NT2/D1 (cell line): Measurements from ENCODE around the gene ARL6IP4.
"Not testable (repeated sequence)": the region's sequence is repeated elsewhere in the genome, so short reads cannot be mapped to it uniquely, and the experiment has no call there.

ENCODE experiments used
- DNase-seq: peaks from one replicate; pipeline ENCODE4 v3.0.0-alpha.2; 2011; ENCODE audit warnings: low read depth, low spot score
- H3K27me3 ChIP-seq: 2 replicates; pipeline ENCODE4 v1.6.0; 2011; ENCODE audit warnings: mild to moderate bottlenecking; ENCODE audit not compliant: insufficient read length, insufficient read depth
- H3K36me3 ChIP-seq: 2 replicates; pipeline ENCODE4 v1.6.1; 2011; ENCODE audit warnings: mild to moderate bottlenecking, low read length, mixed read lengths; ENCODE audit not compliant: insufficient read depth, insufficient read length
- H3K4me1 ChIP-seq: 2 replicates; pipeline ENCODE4 v1.5.1; 2011; ENCODE audit not compliant: insufficient read depth, insufficient read length
- H3K4me3 ChIP-seq: 2 replicates; pipeline ENCODE4 v1.5.1; 2011; ENCODE audit warnings: low read depth; ENCODE audit not compliant: insufficient read length
- H3K9ac ChIP-seq: 2 replicates; pipeline ENCODE4 v1.6.0; 2011; ENCODE audit warnings: low read depth; ENCODE audit not compliant: insufficient read length
- H3K9me3 ChIP-seq: 2 replicates; pipeline ENCODE4 v1.5.1; 2011; ENCODE audit warnings: mild to moderate bottlenecking, low read length; ENCODE audit not compliant: insufficient read depth
- SUZ12 ChIP-seq: IDR thresholded peaks from 2 replicates; pipeline ENCODE4 v1.6.1; 2011; ENCODE audit not compliant: insufficient read length, insufficient read depth; ENCODE audit errors: extremely low read depth
- YY1 ChIP-seq: IDR thresholded peaks from 2 replicates; pipeline ENCODE4 v1.6.1; 2011; ENCODE audit not compliant: insufficient read length, insufficient read depth
- ZNF274 ChIP-seq: IDR thresholded peaks from 2 replicates; pipeline ENCODE4 v1.6.1; 2011; ENCODE audit warnings: mild to moderate bottlenecking, low read depth, low read length

Gene ARL6IP4

GRCh38 chr12:122980183-122981035 is at the start of gene ARL6IP4:
TSS of gene ARL6IP4 (plus strand) at chr12:122980681. CDS start at chr12:122981140, 459 bp downstream.
- peaks cover 68% of the 10 kb centered on the region for H3K36me3 ChIP-seq
- DNase-seq = peak; percentile 47
- no peak for TF ChIP-seq ZNF274
- TF ChIP-seq YY1 = no peak
- TF ChIP-seq SUZ12 = no peak

GRCh38 chr12:122932207-122932606 is 48.3 kb upstream of the ARL6IP4 start:
- Histone ChIP-seq H3K9me3 (no peaks in the 10 kb centered on the region), H3K9ac (no peak overlapping the region), H3K4me3 (no peak overlapping the region), H3K4me1 (peaks cover 9% of the 10 kb centered on the region), H3K27me3 (no peaks in the 10 kb centered on the region), H3K36me3 (no peaks in the 10 kb centered on the region)
- no peak for DNase-seq
- TF ChIP-seq ZNF274 (no peak), YY1 (no peak), SUZ12 (no peak)

More at GRCh38 chr12:122980183-122981035, at the start of gene ARL6IP4:
- Histone ChIP-seq H3K4me1 (peaks cover 32% of the 10 kb centered on the region), H3K9ac (peak within 1 kb of the TSS; percentile 97), H3K9me3 (no peaks in the 10 kb centered on the region), H3K27me3 (no peaks in the 10 kb centered on the region), H3K4me3 (peak within 1 kb of the TSS; percentile 94)

- H3K9me3 ChIP-seq = no peaks in the 10 kb centered on the region
- H3K36me3 ChIP-seq = peaks cover 7% of the 10 kb centered on the region
- peaks cover 12% of the 10 kb centered on the region for H3K4me1 ChIP-seq
- DNase-seq = no peak
- no peak overlapping the region for H3K4me3 ChIP-seq
- no peak overlapping the region for H3K9ac ChIP-seq
- TF ChIP-seq YY1 (no peak), ZNF274 (no peak), SUZ12 (no peak)
- no peaks in the 10 kb centered on the region for H3K27me3 ChIP-seq
These were observed 45.8 kb upstream of the ARL6IP4 start for GRCh38 chr12:122934722-122935121.

GRCh38 chr12:122935318-122935717 is 45.2 kb upstream of the ARL6IP4 start:
- TF ChIP-seq ZNF274 = no peak
- TF ChIP-seq YY1 = no peak
- no peak for TF ChIP-seq SUZ12

GRCh38 chr12:122937622-122938091 is 42.8 kb upstream of the ARL6IP4 start:
- no peak for DNase-seq
- Histone ChIP-seq H3K9me3 (no peaks in the 10 kb centered on the region), H3K27me3 (no peaks in the 10 kb centered on the region), H3K36me3 (peaks cover 7% of the 10 kb centered on the region), H3K9ac (no peak overlapping the region), H3K4me1 (peaks cover 15% of the 10 kb centered on the region), H3K4me3 (no peak overlapping the region)
- no peak for TF ChIP-seq SUZ12
- no peak for TF ChIP-seq YY1
- no peak for TF ChIP-seq ZNF274

More at GRCh38 chr12:122935318-122935717, 45.2 kb upstream of the ARL6IP4 start:
- peaks cover 7% of the 10 kb centered on the region for H3K36me3 ChIP-seq
- no peaks in the 10 kb centered on the region for H3K27me3 ChIP-seq
- H3K9ac ChIP-seq = peak overlapping the region; percentile 36
- H3K4me3 ChIP-seq = no peak overlapping the region
- no peaks in the 10 kb centered on the region for H3K9me3 ChIP-seq
- H3K4me1 ChIP-seq = peaks cover 9% of the 10 kb centered on the region
- no peak for DNase-seq

- peaks cover 17% of the 10 kb centered on the region for H3K4me1 ChIP-seq
These were observed 41.4 kb upstream of the ARL6IP4 start for GRCh38 chr12:122939125-122939524.

GRCh38 chr12:122941351-122941750 is 39.1 kb upstream of the ARL6IP4 start:
- H3K9me3 ChIP-seq, H3K9ac ChIP-seq, H3K4me3 ChIP-seq, H3K27me3 ChIP-seq, H3K36me3 ChIP-seq, DNase-seq: not testable (repeated sequence)
- H3K4me1 ChIP-seq = peaks cover 20% of the 10 kb centered on the region

More at GRCh38 chr12:122939125-122939524, 41.4 kb upstream of the ARL6IP4 start:
- Histone ChIP-seq H3K4me3 (no peak overlapping the region), H3K27me3 (no peaks in the 10 kb centered on the region), H3K9me3 (no peaks in the 10 kb centered on the region), H3K9ac (no peak overlapping the region), H3K36me3 (peaks cover 7% of the 10 kb centered on the region)
- DNase-seq = no peak
- TF ChIP-seq SUZ12 = no peak
- TF ChIP-seq ZNF274 = no peak
- no peak for TF ChIP-seq YY1

GRCh38 chr12:122942637-122943036 is 37.8 kb upstream of the ARL6IP4 start:
- no peak overlapping the region for H3K9ac ChIP-seq
- no peak for DNase-seq

More at GRCh38 chr12:122942637-122943036, 37.8 kb upstream of the ARL6IP4 start:
- peaks cover 26% of the 10 kb centered on the region for H3K4me1 ChIP-seq
- no peaks in the 10 kb centered on the region for H3K9me3 ChIP-seq
- TF ChIP-seq YY1 (no peak), ZNF274 (no peak), SUZ12 (no peak)
- no peaks in the 10 kb centered on the region for H3K27me3 ChIP-seq
- H3K4me3 ChIP-seq = no peak overlapping the region
- H3K36me3 ChIP-seq = peaks cover 5% of the 10 kb centered on the region
